ENCODE measurements around the gene ARIH2.

- peak in 1 of 3 experiments; percentile 10 for TF ChIP-seq CTCF (optimal IDR thresholded peaks at IDR 0.05 in 1 of 3, IDR thresholded peaks at IDR 0.05 in 1 of 3, conservative IDR thresholded peaks at IDR 0.05 in 1 of 3; ENCODE audit: extremely low read depth in 1 of 3, insufficient read depth in 2 of 3, low read length in 3 of 3)
- no peak for TF ChIP-seq EZH2 (IDR thresholded peaks at IDR 0.05; ENCODE audit: low read length)
Observed at GRCh38 chr3:49028673-49029562, 110.3 kb downstream of the ARIH2 start, which contains the start of gene IMPDH2.

Data from keratinocyte (primary cell).